VCaP (cell line): Measurements from ENCODE around the gene CAMTA1.

Experiments
- H3K27ac ChIP-seq: fragments of 450-650 bp; 2 replicates; pipeline ENCODE4 v1.5.1; 2017
- CTCF ChIP-seq: fragments of 450-650 bp; conservative IDR thresholded peaks from 2 replicates; pipeline ENCODE4 v1.5.1; 2017; ENCODE audit warnings: mild to moderate bottlenecking, moderate library complexity

Gene CAMTA1

GRCh38 chr1:7538849-7539768 lies 753.9 kb downstream of the CAMTA1 start:
- no peak overlapping the region for H3K27ac ChIP-seq

GRCh38 chr1:7539769-7540175 lies 754.5 kb downstream of the CAMTA1 start:
- TF ChIP-seq CTCF: peak; percentile 55
- H3K27ac ChIP-seq: no peak overlapping the region

More at GRCh38 chr1:7538849-7539768, 753.9 kb downstream of the CAMTA1 start:
- no peak for TF ChIP-seq CTCF

- no peak overlapping the region for H3K27ac ChIP-seq
- TF ChIP-seq CTCF: no peak
These were observed 755.6 kb downstream of the CAMTA1 start for GRCh38 chr1:7540816-7541215.

- H3K27ac ChIP-seq: no peak overlapping the region
- no peak for TF ChIP-seq CTCF
These were observed 756.4 kb downstream of the CAMTA1 start for GRCh38 chr1:7541629-7542028.

- no peak overlapping the region for H3K27ac ChIP-seq
- no peak for TF ChIP-seq CTCF
These were observed 758.5 kb downstream of the CAMTA1 start for GRCh38 chr1:7543718-7544090.

GRCh38 chr1:7549277-7550161 lies 764.3 kb downstream of the CAMTA1 start:
- H3K27ac ChIP-seq: no peak overlapping the region
- TF ChIP-seq CTCF: no peak

- no peak for TF ChIP-seq CTCF
- H3K27ac ChIP-seq: no peak overlapping the region
These were observed 765.1 kb downstream of the CAMTA1 start for GRCh38 chr1:7550261-7550865.
